Measurements from ENCODE around the gene BRCA1.

Gene BRCA1

DNA sequence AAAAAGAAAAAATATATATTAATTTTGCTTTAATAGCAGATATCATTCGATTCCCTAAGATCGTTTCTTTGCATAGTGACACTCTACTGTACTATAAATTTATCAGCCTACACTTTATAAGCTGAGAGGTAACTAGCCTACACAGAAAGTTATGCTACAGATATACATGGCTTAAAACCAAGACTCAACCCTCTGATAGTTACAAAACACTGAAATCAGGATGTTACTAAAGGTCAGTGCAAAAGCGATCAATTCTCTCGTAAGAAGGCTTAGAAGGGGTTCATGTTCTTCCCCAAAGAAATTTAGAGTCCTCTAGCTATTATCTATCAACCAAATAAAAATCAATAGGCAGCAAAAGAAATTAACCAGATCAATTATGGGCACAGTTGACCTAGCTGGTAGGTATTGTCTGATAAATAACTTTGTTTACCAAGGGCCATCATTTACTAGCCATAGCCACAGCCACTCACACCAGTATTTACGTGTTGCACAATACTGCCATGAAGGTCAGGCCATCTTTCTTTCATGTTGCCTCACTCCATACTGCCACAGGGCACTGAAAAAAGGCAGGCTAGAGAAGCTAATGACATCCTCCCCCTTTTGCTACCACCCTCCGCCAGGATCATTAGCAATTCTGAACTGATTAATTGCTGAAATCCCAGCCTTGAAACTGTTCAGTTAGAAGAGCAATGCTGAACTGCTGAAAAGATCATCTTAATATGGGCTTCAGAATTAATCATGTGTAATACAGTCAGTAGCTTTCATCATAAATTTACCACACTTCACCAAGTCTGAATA, 56.4 kb downstream of the BRCA1 start:
- no peak for ATAC-seq
- TF ChIP-seq, protein P1, sequence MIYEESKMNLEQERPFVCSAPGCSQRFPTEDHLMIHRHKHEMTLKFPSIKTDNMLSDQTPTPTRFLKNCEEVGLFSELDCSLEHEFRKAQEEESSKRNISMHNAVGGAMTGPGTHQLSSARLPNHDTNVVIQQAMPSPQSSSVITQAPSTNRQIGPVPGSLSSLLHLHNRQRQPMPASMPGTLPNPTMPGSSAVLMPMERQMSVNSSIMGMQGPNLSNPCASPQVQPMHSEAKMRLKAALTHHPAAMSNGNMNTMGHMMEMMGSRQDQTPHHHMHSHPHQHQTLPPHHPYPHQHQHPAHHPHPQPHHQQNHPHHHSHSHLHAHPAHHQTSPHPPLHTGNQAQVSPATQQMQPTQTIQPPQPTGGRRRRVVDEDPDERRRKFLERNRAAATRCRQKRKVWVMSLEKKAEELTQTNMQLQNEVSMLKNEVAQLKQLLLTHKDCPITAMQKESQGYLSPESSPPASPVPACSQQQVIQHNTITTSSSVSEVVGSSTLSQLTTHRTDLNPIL (CRISPR knock-in tag; IDR thresholded peaks at IDR 0.05; ENCODE audit: low read depth) = no peak
- TF ChIP-seq, protein P2, sequence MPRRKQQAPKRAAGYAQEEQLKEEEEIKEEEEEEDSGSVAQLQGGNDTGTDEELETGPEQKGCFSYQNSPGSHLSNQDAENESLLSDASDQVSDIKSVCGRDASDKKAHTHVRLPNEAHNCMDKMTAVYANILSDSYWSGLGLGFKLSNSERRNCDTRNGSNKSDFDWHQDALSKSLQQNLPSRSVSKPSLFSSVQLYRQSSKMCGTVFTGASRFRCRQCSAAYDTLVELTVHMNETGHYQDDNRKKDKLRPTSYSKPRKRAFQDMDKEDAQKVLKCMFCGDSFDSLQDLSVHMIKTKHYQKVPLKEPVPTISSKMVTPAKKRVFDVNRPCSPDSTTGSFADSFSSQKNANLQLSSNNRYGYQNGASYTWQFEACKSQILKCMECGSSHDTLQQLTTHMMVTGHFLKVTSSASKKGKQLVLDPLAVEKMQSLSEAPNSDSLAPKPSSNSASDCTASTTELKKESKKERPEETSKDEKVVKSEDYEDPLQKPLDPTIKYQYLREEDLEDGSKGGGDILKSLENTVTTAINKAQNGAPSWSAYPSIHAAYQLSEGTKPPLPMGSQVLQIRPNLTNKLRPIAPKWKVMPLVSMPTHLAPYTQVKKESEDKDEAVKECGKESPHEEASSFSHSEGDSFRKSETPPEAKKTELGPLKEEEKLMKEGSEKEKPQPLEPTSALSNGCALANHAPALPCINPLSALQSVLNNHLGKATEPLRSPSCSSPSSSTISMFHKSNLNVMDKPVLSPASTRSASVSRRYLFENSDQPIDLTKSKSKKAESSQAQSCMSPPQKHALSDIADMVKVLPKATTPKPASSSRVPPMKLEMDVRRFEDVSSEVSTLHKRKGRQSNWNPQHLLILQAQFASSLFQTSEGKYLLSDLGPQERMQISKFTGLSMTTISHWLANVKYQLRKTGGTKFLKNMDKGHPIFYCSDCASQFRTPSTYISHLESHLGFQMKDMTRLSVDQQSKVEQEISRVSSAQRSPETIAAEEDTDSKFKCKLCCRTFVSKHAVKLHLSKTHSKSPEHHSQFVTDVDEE (CRISPR knock-in tag; IDR thresholded peaks at IDR 0.05) = no peak
- TF ChIP-seq SNAI2 (CRISPR knock-in tag; IDR thresholded peaks at IDR 0.05) (no peak), ZNF565 (CRISPR knock-in tag; conservative IDR thresholded peaks at IDR 0.05; ENCODE audit: low read depth) (no peak), PPARA (CRISPR knock-in tag; IDR thresholded peaks at IDR 0.05; ENCODE audit: borderline replicate concordance) (no peak), ARNTL (CRISPR knock-in tag; IDR thresholded peaks at IDR 0.05; ENCODE audit: borderline replicate concordance, low read depth) (no peak)

DNA sequence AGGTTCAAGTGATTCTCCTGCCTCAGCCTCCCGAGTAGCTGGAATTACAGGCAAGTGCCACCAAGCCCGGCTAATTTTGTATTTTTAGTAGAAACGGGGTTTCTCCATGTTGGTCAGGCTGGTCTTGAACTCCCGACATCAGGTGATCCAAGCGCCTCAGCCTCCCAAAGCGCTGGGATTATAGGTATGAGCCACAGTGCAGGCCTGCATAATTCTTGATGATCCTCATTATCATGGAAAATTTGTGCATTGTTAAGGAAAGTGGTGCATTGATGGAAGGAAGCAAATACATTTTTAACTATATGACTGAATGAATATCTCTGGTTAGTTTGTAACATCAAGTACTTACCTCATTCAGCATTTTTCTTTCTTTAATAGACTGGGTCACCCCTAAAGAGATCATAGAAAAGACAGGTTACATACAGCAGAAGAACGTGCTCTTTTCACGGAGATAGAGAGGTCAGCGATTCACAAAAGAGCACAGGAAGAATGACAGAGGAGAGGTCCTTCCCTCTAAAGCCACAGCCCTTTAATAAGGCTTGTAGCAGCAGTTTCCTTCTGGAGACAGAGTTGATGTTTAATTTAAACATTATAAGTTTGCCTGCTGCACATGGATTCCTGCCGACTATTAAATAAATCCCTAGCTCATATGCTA, 62.1 kb downstream of the BRCA1 start:
- TF ChIP-seq PPARA (CRISPR knock-in tag; IDR thresholded peaks at IDR 0.05; ENCODE audit: borderline replicate concordance) = no peak
- TF ChIP-seq ZC3H10 (CRISPR knock-in tag; IDR thresholded peaks at IDR 0.05) = no peak
- no peak for TF ChIP-seq RARB (CRISPR knock-in tag; IDR thresholded peaks at IDR 0.05)
- TF ChIP-seq ISL1 (CRISPR knock-in tag; IDR thresholded peaks at IDR 0.05) = no peak
- TF ChIP-seq CSDC2 (CRISPR knock-in tag; IDR thresholded peaks at IDR 0.05) = no peak
- no peak for TF ChIP-seq ZNF70 (CRISPR knock-in tag; IDR thresholded peaks at IDR 0.05)
- TF ChIP-seq, protein P3, sequence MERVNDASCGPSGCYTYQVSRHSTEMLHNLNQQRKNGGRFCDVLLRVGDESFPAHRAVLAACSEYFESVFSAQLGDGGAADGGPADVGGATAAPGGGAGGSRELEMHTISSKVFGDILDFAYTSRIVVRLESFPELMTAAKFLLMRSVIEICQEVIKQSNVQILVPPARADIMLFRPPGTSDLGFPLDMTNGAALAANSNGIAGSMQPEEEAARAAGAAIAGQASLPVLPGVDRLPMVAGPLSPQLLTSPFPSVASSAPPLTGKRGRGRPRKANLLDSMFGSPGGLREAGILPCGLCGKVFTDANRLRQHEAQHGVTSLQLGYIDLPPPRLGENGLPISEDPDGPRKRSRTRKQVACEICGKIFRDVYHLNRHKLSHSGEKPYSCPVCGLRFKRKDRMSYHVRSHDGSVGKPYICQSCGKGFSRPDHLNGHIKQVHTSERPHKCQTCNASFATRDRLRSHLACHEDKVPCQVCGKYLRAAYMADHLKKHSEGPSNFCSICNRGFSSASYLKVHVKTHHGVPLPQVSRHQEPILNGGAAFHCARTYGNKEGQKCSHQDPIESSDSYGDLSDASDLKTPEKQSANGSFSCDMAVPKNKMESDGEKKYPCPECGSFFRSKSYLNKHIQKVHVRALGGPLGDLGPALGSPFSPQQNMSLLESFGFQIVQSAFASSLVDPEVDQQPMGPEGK (CRISPR knock-in tag; IDR thresholded peaks at IDR 0.05; ENCODE audit: borderline replicate concordance) = no peak
- TF ChIP-seq ESRRG (CRISPR knock-in tag; IDR thresholded peaks at IDR 0.05) = no peak
- TF ChIP-seq, protein P4, sequence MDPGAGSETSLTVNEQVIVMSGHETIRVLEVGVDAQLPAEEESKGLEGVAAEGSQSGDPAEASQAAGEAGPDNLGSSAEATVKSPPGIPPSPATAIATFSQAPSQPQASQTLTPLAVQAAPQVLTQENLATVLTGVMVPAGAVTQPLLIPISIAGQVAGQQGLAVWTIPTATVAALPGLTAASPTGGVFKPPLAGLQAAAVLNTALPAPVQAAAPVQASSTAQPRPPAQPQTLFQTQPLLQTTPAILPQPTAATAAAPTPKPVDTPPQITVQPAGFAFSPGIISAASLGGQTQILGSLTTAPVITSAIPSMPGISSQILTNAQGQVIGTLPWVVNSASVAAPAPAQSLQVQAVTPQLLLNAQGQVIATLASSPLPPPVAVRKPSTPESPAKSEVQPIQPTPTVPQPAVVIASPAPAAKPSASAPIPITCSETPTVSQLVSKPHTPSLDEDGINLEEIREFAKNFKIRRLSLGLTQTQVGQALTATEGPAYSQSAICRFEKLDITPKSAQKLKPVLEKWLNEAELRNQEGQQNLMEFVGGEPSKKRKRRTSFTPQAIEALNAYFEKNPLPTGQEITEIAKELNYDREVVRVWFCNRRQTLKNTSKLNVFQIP (CRISPR knock-in tag; IDR thresholded peaks at IDR 0.05; ENCODE audit: borderline replicate concordance, low read depth) = no peak
- no peak for TF ChIP-seq TOX (CRISPR knock-in tag; IDR thresholded peaks at IDR 0.05; ENCODE audit: borderline replicate concordance)
- TF ChIP-seq, protein P5, sequence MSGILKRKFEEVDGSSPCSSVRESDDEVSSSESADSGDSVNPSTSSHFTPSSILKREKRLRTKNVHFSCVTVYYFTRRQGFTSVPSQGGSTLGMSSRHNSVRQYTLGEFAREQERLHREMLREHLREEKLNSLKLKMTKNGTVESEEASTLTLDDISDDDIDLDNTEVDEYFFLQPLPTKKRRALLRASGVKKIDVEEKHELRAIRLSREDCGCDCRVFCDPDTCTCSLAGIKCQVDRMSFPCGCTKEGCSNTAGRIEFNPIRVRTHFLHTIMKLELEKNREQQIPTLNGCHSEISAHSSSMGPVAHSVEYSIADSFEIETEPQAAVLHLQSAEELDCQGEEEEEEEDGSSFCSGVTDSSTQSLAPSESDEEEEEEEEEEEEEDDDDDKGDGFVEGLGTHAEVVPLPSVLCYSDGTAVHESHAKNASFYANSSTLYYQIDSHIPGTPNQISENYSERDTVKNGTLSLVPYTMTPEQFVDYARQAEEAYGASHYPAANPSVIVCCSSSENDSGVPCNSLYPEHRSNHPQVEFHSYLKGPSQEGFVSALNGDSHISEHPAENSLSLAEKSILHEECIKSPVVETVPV (CRISPR knock-in tag; IDR thresholded peaks at IDR 0.05) = no peak
- no peak for TF ChIP-seq ZNF565 (CRISPR knock-in tag; conservative IDR thresholded peaks at IDR 0.05; ENCODE audit: low read depth)
- no peak for TF ChIP-seq OSR1 (CRISPR knock-in tag; IDR thresholded peaks at IDR 0.05)
- TF ChIP-seq SNAI2 (CRISPR knock-in tag; IDR thresholded peaks at IDR 0.05) = no peak
- no peak for TF ChIP-seq ZFP30 (CRISPR knock-in tag; IDR thresholded peaks at IDR 0.05)
- TF ChIP-seq, protein P2 (CRISPR knock-in tag; IDR thresholded peaks at IDR 0.05) = no peak
- no peak for TF ChIP-seq TCF4 (CRISPR knock-in tag; IDR thresholded peaks at IDR 0.05; ENCODE audit: borderline replicate concordance)
- TF ChIP-seq ZNF8 (CRISPR knock-in tag; IDR thresholded peaks at IDR 0.05) = no peak
- ATAC-seq = no peak
